AG09319 (cell line): ENCODE data around the gene FUZ.

Experiments
- DNase-seq: peaks from one replicate; pipeline ENCODE4 v3.0.0-alpha.2; 2010; ENCODE audit warnings: low read depth; ENCODE audit errors: extremely low read depth
- CTCF ChIP-seq: IDR thresholded peaks from 2 replicates; pipeline ENCODE4 v1.5.1; 2011; ENCODE audit warnings: low read depth, mild to moderate bottlenecking, inconsistent platforms, low read length, moderate library complexity

Gene FUZ

DNA sequence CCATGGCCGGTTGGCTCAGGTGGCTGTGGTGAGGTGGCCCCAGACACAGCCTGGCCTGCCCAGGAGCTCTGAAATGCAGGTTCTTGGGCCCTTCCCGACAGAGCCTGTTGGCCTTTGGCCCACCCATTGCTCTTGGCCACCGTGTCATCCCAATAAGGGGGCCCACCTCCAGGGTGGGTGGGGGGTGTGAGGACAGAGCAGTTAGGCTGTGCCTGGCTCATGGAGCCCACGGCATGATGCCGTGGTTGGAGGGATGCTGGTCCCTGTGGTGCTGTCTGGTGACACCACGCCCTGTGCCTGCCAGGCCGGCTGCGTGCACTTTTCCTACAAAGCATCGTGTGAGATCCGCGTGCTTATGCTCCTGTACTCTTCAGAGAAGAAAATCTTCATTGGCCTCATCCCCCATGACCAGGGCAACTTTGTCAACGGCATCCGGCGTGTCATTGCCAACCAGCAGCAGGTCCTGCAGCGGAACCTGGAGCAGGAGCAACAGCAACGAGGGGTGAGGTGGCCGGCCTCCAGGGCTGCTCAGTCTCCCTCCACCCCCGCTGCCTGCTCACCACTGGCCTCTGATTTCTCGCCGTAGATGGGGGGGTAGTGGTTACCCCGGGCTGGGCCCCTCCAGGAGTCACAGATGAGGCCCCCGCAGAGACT, 46.7 kb upstream of the FUZ start:
- DNase-seq = no peak

DNA sequence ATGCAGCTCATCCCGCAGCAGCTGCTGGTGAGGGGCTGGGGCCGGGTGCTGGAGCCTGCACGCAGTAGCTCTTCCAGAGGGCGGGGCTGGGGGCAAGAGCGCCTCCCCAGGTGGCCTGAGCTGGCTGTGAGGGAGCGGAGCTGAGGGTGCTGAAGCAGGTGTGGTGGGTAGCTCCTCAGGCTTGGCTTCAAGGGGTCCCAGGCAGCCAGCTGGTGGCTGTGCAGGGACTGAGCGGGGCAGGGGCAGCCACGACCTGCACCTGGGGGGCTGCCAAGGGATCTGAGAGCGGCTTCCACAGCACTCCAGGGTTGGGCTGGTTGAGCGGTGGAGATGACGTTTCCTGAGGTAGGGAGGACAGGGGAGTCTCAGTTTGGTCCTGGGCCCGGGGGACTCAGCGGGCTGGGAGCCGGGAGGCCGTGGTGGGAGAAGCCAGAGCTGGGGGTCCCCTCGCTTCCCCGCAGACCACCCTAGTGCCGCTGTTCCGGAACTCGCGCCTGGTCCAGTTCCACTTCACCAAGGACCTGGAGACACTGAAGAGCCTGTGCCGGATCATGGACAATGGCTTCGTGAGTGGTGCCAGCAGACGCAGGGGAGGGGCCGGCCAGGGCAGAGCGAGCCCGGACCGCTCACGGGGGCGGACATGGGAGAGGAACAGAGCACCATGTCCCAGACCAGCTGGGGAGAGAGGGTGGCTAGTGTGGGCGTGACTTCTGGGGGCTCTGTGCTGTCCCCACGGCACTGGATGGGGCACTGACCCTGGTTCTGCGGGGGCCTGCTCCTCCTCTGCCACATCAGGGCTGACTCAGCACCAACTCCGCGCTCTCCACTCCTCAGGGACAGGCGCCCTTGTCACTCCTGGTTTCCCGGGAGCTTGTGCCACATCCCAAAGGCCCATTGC, 45.2 kb upstream of the FUZ start:
- no peak for DNase-seq
- TF ChIP-seq CTCF = no peak

More for the DNA sequence above, 46.7 kb upstream of the FUZ start:
- TF ChIP-seq CTCF = no peak

DNA sequence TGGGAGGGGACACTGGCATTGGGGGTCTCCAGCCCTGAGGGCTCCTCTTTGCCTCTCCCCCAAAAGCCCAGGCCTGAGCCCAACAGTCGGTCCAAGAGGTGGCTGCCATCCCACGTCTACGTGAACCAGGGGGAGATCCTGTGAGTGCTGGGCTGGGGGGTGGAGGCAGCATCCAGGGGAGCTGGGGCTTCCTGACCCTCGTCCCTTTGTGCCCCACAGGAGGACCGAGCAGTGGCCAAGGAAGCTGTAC, 44.7 kb upstream of the FUZ start:
- no peak for DNase-seq
- no peak for TF ChIP-seq CTCF

- DNase-seq = no peak
- TF ChIP-seq CTCF = no peak
Measured at GRCh38 chr19:49857061-49857837, 44.2 kb upstream of the FUZ start.

DNA sequence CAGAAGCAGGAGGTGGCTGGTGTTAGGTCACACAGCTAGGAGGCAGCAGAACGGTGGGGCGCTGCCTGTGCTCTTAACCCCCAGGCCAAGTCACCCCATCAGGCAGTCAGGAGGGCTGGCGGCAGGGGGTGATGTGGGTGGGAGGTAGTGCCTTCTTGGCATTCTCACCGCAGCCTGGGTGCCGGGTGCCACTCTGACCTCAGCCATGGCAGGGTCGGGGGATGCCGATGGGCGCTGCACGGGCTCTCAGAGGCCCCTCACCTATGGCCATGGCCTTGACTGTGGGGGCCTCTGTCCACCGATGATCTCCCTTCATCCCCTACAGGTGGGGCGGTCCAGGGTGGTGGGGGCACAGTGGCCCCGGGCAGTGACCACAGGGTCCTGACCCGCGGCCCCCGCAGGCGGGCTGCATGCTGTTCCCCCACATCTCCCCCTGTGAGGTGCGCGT, 43.5 kb upstream of the FUZ start:
- DNase-seq = no peak
- no peak for TF ChIP-seq CTCF

DNA sequence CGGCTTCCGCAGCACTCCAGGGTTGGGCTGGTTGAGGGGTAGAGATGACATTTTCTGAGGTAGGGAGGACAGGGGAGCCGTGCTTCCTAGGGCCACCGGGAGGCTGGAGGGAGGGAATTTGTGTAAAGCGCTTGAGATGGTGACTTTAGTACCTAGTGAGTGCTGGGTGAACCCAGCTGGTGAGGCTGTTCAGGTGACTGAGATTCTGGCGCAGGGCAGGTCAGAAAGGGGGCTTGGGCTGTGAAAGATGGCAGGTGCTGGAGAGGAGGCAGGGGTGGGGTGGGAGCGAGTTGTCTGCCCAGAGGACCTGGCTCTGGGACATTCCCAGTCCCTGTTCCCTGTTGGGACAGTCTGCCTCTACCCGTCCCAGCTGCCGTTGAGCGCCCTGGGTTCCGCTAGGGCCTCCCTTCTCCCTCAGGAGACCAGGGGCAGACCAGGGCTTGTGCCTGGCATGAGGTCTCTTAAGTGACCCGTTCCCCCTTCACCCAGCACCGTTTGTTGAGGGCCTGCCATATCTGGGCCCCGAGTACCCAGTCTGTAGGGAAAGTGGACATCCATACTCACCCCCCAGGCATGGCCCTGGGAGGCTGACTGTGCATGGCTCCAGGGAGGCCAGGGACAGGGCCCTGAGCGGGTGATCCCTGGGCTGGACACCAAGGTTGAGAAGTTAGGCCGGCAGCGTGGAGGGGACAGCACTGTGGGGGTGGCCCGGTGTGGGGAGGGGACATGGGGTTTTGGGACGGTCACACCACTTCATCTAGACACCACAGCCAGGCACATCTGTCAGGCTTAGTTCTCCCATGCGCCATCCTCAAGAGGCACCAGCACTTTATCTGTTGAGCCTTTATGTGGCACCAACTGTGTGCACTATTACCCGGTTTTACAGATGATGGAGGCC, 42.8 kb upstream of the FUZ start:
- no peak for TF ChIP-seq CTCF
- DNase-seq = no peak
